Stimulated activated CD4-positive, alpha-beta T cell treated with anti-CD3 and anti-CD28 coated beads, Interleukin-2, amount 100 ng/mL, for 24 hours (primary cell): Measurements from ENCODE around the gene GFRA1.

Source experiments
- DNase-seq, 2 donors: peaks; one replicate each; pipeline ENCODE4 v3.0.0-alpha.2; 2020

Gene GFRA1

GRCh38 chr10:116272440-116273283, at the start of gene GFRA1:
TSS of gene GFRA1 (minus strand) at chr10:116273206. CDS start at chr10:116272029, 1,177 bp downstream.
- no peak for DNase-seq

- no peak for DNase-seq
Observed at GRCh38 chr10:116316503-116316902, 43.5 kb upstream of the GFRA1 start.

- DNase-seq, result no peak
Observed at GRCh38 chr10:116312548-116312947, 39.5 kb upstream of the GFRA1 start.

- no peak for DNase-seq
Observed at GRCh38 chr10:116311706-116312490, 38.9 kb upstream of the GFRA1 start.

- no peak for DNase-seq
Observed at GRCh38 chr10:116311016-116311415, 38.0 kb upstream of the GFRA1 start.

GRCh38 chr10:116307455-116307854, 34.4 kb upstream of the GFRA1 start:
- DNase-seq, result no peak

GRCh38 chr10:116306847-116307246, 33.8 kb upstream of the GFRA1 start:
- DNase-seq, result no peak

- DNase-seq, result no peak
Observed at GRCh38 chr10:116304923-116305322, 31.9 kb upstream of the GFRA1 start.

GRCh38 chr10:116300542-116300941, 27.5 kb upstream of the GFRA1 start:
- DNase-seq, result no peak

GRCh38 chr10:116298586-116298985, 25.6 kb upstream of the GFRA1 start:
- no peak for DNase-seq

GRCh38 chr10:116296291-116296721, 23.3 kb upstream of the GFRA1 start:
- DNase-seq, result no peak

GRCh38 chr10:116292493-116292892, 19.5 kb upstream of the GFRA1 start:
- no peak for DNase-seq

GRCh38 chr10:116289652-116290051, 16.6 kb upstream of the GFRA1 start:
- no peak for DNase-seq

- no peak for DNase-seq
Observed at GRCh38 chr10:116287906-116288501, 15.0 kb upstream of the GFRA1 start.

- no peak for DNase-seq
Observed at GRCh38 chr10:116286626-116287200, 13.7 kb upstream of the GFRA1 start.

- DNase-seq, result no peak
Observed at GRCh38 chr10:116281775-116282174, 8.8 kb upstream of the GFRA1 start.

- DNase-seq, result no peak
Observed at GRCh38 chr10:116278846-116279245, 5.8 kb upstream of the GFRA1 start.

- DNase-seq, result no peak
Observed at GRCh38 chr10:116276981-116277380, 4.0 kb upstream of the GFRA1 start.

GRCh38 chr10:116274064-116274904, 1.3 kb upstream of the GFRA1 start:
- peak in 1 of 2 donors; percentile 3 for DNase-seq

- DNase-seq, result peak in 1 of 2 donors; percentile 3
Observed at GRCh38 chr10:116271593-116272439, 1.2 kb downstream of the GFRA1 start.
